Stimulated activated effector memory CD8-positive, alpha-beta T cell treated with anti-CD3 and anti-CD28 coated beads, Interleukin-12 subunit alpha, Interleukin-12 subunit beta, amount 100 ng/mL, for 72 hours (primary cell): Measurements from ENCODE around the gene TYW5.

Experiments used
- ATAC-seq: fragments of 150-1000 bp; cut with Tn5 transposase; 2 replicates; pipeline ENCODE4 v1.10.0; 2021
- DNase-seq, 2 donors: peaks; one replicate each; pipeline ENCODE4 v3.0.0; 2021 to 2022; ENCODE audit warnings: low spot score in 2 of 2
- H3K27ac Mint-ChIP-seq: one replicate; pipeline ENCODE4 v1.8.0; 2022; ENCODE audit warnings: mild to moderate bottlenecking, mixed read lengths
- H3K36me3 Mint-ChIP-seq: one replicate; pipeline ENCODE4 v1.8.0; 2022; ENCODE audit warnings: mild to moderate bottlenecking, mixed read lengths
- H3K4me1 Mint-ChIP-seq: one replicate; pipeline ENCODE4 v1.8.0; 2022; ENCODE audit warnings: mixed read lengths
- H3K4me3 Mint-ChIP-seq: one replicate; pipeline ENCODE4 v1.8.0; 2022; ENCODE audit warnings: mild to moderate bottlenecking, mixed read lengths
- H3K9me3 Mint-ChIP-seq: one replicate; pipeline ENCODE4 v1.8.0; 2022; ENCODE audit warnings: mixed read lengths

Gene TYW5

DNA sequence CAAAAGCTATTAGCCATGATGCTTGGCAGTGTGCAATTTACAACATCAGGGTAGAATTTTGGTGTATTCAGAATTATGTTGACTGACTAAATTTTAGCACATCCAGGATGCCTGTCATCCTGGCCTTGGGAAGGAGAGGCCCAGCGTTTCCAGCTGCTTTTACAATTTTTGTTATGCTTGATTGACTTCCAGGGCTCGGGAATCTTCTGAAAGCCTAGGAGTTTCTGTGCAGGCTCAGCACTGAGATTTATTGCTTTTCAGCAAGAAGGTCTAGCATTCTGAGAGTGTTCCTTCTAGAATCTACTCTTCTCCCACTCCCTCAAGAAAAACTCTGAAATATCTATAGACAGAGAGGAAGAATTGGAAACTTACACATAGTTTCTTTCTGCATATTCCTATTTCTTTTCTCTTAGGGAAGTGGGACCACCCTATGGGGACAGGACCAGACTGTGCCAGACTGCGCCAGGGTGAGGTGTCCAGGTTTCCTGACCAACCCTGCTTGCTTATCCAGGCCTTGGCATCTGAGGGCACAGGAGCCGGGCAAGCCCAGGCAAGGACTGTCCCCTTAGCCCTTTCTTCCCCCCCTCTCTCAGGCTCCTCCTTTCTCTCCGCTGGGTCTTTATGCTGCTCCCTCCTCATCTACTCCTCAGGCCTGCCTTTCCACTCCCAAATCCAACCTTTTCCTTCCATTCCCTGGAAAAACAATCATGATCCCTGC lies 27.0 kb upstream of the TYW5 start:
- Mint-ChIP-seq H3K4me1 (peaks cover 23% of the 10 kb centered on the region), H3K9me3 (peaks cover 2% of the 10 kb centered on the region), H3K36me3 (no peaks in the 10 kb centered on the region), H3K4me3 (no peak overlapping the region), H3K27ac (no peak overlapping the region)
- no peak for ATAC-seq
- DNase-seq, result no peak

DNA sequence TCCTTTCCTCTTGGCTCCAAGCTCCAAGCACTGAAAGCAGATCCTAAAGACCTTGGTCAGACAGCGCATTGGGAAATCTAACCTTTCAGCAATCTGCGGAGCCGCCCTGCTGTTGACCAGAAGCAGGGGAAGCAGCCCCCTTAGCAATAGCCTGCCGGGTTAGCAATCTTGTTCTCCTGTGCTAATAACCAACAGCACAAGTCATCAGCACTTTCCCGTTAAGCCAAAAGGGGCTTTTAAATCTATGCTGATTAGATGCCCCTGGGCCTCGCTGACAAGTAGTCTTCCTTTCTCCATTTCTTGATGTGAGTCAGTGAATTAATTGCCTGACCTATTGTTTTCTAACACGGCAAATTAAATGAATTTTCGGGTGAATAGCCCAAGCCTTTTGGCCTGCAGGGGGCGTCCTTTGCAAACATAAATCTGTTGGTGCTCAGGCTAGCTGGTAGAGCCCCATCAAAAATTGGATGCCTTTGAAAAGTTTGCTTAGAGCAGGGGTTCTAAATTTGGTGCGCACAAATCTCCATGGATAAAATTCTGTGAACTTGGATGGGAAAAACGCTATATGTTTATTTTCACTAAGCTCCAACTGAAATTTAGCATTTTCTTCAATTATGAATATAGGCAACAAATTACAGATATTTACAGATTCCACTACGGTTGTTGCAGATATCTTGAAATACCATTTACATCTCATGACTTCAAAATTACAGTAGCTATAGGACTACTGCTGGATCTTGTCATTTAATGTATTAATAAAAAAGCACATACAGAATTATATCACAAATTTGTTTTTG lies 24.7 kb upstream of the TYW5 start:
- Mint-ChIP-seq H3K4me1 (peaks cover 23% of the 10 kb centered on the region), H3K4me3 (peak overlapping the region; percentile 45), H3K9me3 (no peaks in the 10 kb centered on the region), H3K36me3 (no peaks in the 10 kb centered on the region), H3K27ac (peak overlapping the region; percentile 54)
- DNase-seq (peak; percentile 75 to 93), ATAC-seq (no peak)

DNA sequence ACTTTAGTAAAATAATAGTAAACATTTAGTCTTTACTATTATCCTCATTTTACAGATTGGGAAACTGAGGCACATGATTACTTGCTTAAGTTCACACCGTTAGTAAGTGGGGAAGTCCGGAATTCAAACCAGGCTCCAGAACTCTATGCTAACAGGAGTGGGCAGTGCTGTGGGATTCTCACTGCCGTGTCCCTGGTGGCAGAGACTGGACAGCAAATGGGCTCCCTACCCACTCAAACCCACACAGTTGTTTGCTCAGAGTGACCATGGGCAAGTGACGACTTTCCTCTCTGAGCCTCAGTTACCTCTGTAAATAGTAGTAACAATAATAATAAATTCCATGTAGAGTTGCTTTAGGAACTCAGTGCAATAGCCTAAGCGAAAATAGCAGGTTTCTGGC lies 24.1 kb upstream of the TYW5 start:
- peaks cover 23% of the 10 kb centered on the region for H3K4me1 Mint-ChIP-seq
- H3K27ac Mint-ChIP-seq, result peak overlapping the region; percentile 54
- H3K4me3 Mint-ChIP-seq, result peak overlapping the region; percentile 45
- H3K36me3 Mint-ChIP-seq, result no peaks in the 10 kb centered on the region
- no peaks in the 10 kb centered on the region for H3K9me3 Mint-ChIP-seq
- ATAC-seq, result no peak
- no peak for DNase-seq

DNA sequence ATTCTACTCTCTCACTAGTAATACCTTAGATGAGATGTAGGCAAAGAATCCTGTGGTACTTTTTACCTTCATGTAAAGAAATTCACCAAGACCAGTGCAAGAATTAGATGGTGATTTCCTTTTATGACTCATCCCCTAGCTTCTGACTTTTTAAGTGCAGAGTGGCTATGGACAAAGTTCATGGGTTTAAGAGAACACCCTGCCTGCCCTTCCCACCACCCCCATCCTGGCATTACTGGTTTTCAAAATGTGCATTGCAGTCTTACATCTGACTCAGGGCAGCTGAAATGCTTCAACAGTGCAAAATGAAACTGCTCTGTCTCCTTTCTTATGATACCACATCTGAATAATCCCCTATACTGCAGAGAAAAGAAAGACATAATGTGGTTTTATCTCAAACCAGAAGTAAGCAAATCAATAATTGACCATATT lies 22.7 kb upstream of the TYW5 start:
- Mint-ChIP-seq H3K9me3 (no peaks in the 10 kb centered on the region), H3K4me3 (peak overlapping the region; percentile 31), H3K36me3 (peaks cover 2% of the 10 kb centered on the region), H3K4me1 (peaks cover 23% of the 10 kb centered on the region), H3K27ac (peak overlapping the region; percentile 66)
- ATAC-seq (peak; percentile 95), DNase-seq (peak in 1 of 2 donors; percentile 80)

DNA sequence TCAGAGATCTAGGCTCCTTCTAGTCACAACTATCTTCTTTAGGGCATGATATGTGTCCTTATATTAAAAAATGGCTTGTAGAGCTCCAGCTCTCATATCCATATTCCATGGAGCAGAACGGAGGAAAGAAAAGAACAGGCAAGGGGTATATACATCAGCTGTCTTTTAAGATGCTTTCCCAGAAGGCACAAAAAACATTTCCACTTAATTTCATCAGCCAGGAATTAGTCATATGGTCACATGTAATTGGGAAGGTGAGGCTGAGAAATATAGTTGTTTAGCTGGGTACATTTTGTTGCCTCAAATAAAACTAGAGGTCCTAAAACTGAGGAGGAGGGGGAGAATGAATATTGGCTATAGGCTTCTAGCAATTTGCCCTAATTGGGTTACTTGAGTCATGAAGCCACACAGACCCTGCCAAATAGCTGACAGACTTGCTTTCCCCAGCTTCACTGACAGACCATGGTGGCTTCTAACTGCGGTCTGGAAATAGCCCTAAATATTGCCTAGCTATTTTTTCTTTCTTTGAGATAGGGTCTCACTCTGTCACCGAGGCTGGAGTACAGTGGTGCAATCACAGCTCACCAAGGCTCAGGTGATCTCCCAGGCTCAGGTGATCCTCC lies 20.1 kb upstream of the TYW5 start:
- Mint-ChIP-seq H3K4me3 (no peak overlapping the region), H3K9me3 (no peaks in the 10 kb centered on the region), H3K4me1 (peaks cover 23% of the 10 kb centered on the region), H3K36me3 (peaks cover 10% of the 10 kb centered on the region), H3K27ac (no peak overlapping the region)
- DNase-seq, result no peak
- ATAC-seq, result no peak

DNA sequence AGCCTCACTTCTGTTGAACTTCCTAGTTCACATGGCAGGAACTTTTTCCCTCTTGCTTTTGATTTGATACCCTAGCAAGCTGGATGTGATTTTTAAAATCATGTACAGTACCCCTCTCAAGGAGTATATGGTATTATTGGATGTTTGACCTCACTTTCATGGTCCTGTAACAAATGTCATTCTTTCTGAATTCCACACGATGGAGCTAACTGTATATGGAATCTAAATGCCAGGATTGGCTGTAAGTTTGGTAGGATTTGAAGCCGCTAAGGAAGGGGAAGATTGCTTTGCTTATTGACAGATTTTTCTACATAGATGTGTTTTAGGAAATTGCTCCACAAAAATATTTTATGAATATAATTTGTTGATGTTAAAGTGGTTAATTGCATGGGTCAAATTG lies 18.4 kb upstream of the TYW5 start:
- Mint-ChIP-seq H3K4me3 (no peak overlapping the region), H3K4me1 (peaks cover 14% of the 10 kb centered on the region), H3K9me3 (no peaks in the 10 kb centered on the region), H3K36me3 (peaks cover 14% of the 10 kb centered on the region), H3K27ac (no peak overlapping the region)
- ATAC-seq, result no peak
- no peak for DNase-seq

DNA sequence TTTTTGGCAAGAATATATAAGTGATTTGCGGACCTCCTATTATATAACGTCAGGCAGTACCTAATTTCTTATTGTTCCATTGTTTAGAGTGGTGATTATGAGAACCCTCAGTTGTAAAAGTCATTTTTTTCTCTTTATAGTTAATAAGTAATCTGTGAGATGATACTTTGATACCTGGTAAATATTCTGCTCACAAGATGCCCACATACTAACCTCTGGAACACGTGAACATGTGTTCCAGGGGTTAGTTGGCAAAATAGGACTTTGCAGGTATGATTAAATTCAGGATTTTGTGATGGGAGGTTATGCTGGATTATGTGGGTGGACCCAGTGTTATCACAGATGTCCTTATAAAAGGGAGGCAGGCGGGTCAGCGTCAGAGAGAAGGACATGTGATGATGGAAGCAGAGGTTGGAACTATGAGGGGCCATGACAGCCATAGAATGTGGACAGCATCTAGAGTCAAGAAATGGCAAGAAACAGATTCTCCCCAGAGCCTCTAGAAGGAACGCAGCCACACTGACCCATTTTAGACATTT lies 16.9 kb upstream of the TYW5 start:
- Mint-ChIP-seq H3K4me3 (no peak overlapping the region), H3K9me3 (no peaks in the 10 kb centered on the region), H3K27ac (no peak overlapping the region), H3K4me1 (no peaks in the 10 kb centered on the region), H3K36me3 (peaks cover 29% of the 10 kb centered on the region)
- ATAC-seq (no peak), DNase-seq (no peak)

DNA sequence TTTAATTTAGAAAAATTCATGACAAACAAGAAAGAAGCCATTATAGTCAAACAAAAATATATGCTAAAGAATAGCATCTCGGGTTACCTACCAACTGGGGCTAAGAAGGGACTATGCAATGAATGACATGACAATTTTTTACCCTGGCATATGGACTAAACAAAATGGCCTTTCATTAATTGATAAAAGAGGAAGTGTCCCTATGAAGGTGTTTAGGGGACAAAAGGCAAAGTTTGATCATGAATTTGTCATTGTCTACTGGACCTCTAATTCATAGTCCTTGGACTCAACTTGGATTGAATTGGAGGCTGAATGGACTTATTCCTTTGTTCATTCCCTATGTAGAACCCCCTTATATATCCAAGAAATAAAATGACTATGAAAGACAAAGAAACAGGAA lies 12.8 kb upstream of the TYW5 start:
- Mint-ChIP-seq H3K4me1 (no peaks in the 10 kb centered on the region), H3K9me3 (no peaks in the 10 kb centered on the region), H3K36me3 (peaks cover 68% of the 10 kb centered on the region), H3K4me3 (no peak overlapping the region), H3K27ac (peak overlapping the region; percentile 5)
- ATAC-seq (no peak), DNase-seq (no peak)

DNA sequence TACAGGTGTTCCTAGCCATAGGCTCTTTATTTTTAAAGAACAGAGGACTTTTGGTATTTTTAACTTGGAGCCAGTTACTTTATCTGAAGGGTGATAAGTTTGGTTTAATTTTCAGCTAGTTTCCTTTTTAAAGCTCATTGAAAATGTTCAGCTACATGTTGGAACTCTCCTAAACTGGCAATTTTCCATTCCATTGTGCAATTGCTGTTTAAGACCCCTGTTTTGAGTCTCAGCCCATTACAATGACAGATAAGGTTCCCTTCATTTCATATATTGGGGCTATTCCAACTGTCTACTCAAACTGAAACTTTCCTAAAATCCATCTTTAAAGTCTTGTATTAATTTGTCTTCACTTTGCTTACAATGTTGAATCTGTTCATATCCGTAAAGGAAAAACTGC lies 11.7 kb upstream of the TYW5 start:
- Mint-ChIP-seq H3K9me3 (no peaks in the 10 kb centered on the region), H3K36me3 (peaks cover 70% of the 10 kb centered on the region), H3K4me3 (no peak overlapping the region), H3K4me1 (peaks cover 7% of the 10 kb centered on the region), H3K27ac (peak overlapping the region; percentile 23)
- ATAC-seq (no peak), DNase-seq (no peak)

DNA sequence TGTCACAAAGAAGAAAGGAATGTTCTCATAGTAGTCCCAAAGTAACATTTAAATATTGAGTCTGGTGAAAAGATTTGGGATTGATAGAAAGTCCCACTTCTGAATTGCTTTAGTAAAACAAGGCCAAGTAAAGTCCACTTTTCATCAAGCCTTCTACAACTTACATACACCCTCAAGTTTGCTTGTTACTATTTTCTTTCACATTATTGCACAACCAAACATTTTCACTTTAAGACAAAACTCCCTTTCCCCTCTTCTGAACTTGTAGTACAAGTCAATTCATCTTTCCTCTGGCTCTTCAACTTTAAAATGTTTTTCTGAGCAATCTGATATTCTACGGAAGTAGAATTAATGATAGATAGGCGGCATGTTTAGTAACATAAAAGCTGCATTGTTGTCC lies 11.1 kb upstream of the TYW5 start:
- no peak for ATAC-seq
- H3K4me3 Mint-ChIP-seq, result no peak overlapping the region
- peaks cover 13% of the 10 kb centered on the region for H3K4me1 Mint-ChIP-seq
- no peak overlapping the region for H3K27ac Mint-ChIP-seq
- peaks cover 76% of the 10 kb centered on the region for H3K36me3 Mint-ChIP-seq
- no peaks in the 10 kb centered on the region for H3K9me3 Mint-ChIP-seq
- DNase-seq, result no peak

DNA sequence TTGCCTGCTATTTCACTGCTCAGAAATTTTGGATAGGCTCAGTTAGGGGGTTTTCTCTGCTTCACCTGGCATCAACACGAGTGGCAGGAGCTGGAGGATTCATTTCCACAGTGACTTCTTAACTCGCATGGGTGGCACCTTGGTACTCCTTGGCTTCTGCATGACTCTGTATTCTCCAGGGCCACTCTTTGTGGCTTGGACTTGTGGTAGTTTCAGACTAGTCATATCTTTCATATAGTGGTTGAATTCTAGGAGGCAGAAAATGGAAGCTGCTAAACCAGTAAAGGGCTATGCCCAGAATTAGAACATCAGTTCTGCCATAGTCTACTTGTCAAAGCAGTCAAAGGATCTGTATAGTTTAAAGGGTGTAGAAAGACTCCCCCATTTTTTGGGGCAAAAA lies 6.9 kb upstream of the TYW5 start:
- Mint-ChIP-seq H3K36me3 (peaks cover 92% of the 10 kb centered on the region), H3K9me3 (no peaks in the 10 kb centered on the region), H3K4me3 (no peak overlapping the region), H3K27ac (peak overlapping the region; percentile 48), H3K4me1 (peaks cover 24% of the 10 kb centered on the region)
- peak in 1 of 2 donors; percentile 57 for DNase-seq
- peak; percentile 99 for ATAC-seq

DNA sequence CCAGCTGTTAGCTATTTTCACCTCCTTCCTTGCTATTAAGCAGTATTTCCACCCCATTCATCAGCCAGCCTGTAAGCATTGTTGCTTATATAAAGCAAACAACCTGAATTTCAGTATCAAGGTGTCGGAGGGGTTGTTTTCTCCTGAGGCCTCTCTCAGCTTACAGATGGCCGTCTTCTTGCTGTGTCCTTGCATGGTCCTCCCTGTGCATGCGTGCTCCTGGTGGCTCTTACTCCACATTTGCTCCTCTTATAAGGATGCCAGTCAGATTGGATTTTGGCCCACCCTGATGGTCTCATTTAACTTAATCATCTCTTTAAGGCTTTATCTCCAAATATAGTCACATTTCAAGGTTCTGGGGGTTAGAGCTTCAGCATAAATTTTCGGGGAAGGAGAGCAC lies 2.7 kb upstream of the TYW5 start:
- Mint-ChIP-seq H3K4me3 (peak overlapping the region; percentile 99), H3K27ac (no peak overlapping the region), H3K36me3 (peaks cover 50% of the 10 kb centered on the region), H3K9me3 (no peaks in the 10 kb centered on the region), H3K4me1 (peaks cover 40% of the 10 kb centered on the region)
- ATAC-seq, result no peak
- DNase-seq, result no peak

DNA sequence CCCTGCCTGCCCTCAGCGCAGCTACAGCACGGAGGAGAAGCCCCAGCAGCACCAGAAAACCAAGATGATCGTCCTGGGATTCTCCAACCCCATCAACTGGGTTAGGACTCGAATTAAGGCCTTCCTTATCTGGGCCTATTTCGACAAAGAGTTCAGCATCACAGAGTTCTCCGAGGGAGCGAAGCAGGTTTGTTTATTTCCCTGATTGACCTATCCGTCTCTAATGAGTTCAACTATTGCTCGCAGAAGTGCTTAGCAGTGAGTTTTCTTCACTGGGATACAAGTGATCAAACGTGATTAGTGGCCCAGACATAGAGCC lies 730 bp upstream of the TYW5 start:
- peak overlapping the region; percentile 99 for H3K4me3 Mint-ChIP-seq
- H3K4me1 Mint-ChIP-seq, result peaks cover 27% of the 10 kb centered on the region
- DNase-seq, result no peak
- peaks cover 40% of the 10 kb centered on the region for H3K36me3 Mint-ChIP-seq
- peak overlapping the region; percentile 97 for H3K27ac Mint-ChIP-seq
- ATAC-seq, result no peak
- H3K9me3 Mint-ChIP-seq, result no peaks in the 10 kb centered on the region

DNA sequence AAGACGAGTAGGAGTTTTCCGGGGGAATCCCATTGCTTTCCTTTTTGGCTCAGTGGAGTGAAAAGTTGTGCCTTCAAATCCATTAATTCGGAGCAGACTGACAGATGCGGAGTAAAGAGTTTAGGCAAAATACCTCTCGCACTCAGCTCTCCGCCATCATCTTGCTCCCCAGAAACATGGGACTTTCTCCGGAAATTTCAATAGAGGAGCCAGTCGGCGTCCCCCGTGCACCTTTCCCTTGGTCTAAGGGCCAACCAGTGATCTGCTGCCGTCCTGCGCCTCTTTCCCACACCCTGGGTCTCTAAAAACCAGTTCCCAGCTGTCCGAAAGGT lies 318 bp downstream of the TYW5 start:
- Mint-ChIP-seq H3K27ac (peak overlapping the region; percentile 97), H3K36me3 (peaks cover 38% of the 10 kb centered on the region), H3K4me3 (peak overlapping the region; percentile 99), H3K9me3 (no peaks in the 10 kb centered on the region), H3K4me1 (peaks cover 36% of the 10 kb centered on the region)
- peak; percentile 57 for ATAC-seq
- DNase-seq, result no peak

DNA sequence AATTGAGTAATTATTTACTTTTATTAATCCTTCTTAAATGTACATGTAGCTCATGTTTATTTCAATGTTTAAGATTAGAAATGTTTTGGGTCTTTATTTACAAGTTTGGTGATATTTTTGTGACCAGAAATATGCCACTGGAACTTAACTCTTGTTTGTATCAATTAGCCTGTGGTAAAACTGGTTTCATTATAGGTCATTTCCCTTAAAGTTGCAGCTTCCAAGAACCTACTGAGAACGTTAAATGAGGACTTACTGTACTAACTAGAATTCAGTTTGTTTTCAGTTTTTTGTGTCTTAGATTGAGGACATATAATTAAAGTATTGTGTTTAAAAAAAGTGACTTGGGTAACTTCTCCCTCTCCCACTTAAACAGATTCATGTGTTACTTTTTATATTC lies 4.3 kb downstream of the TYW5 start:
- ATAC-seq (no peak), DNase-seq (no peak)
- peaks cover 58% of the 10 kb centered on the region for H3K36me3 Mint-ChIP-seq
- peaks cover 15% of the 10 kb centered on the region for H3K4me1 Mint-ChIP-seq
- peak overlapping the region; percentile 16 for H3K4me3 Mint-ChIP-seq
- no peak overlapping the region for H3K27ac Mint-ChIP-seq
- H3K9me3 Mint-ChIP-seq, result no peaks in the 10 kb centered on the region

DNA sequence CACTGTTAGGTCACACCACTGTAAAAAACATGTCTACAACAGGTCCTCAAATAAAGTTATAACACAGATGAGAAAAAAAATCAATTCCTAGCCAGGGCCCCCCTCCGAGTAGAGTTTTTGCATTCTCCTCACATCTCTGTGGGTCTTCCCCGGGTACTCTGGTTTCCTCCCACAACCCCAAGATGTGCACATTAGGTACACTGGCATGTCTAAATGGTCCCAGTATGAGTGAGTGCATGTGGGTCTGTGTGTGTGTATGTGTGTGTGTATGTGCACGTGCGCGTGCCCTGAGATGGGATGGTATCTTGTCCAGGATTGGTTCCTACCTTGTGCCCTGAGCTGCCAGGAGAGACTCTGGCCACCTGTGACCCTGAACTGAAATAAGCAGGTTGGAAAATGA lies 4.9 kb downstream of the TYW5 start:
- H3K36me3 Mint-ChIP-seq, result peaks cover 64% of the 10 kb centered on the region

More for the DNA sequence above, 4.9 kb downstream of the TYW5 start:
- peak overlapping the region; percentile 12 for H3K4me3 Mint-ChIP-seq
- DNase-seq (no peak), ATAC-seq (no peak)
- peaks cover 15% of the 10 kb centered on the region for H3K4me1 Mint-ChIP-seq
- no peak overlapping the region for H3K27ac Mint-ChIP-seq
- no peaks in the 10 kb centered on the region for H3K9me3 Mint-ChIP-seq
